Left ventricle myocardium inferior (tissue), 1 donor: Measurements from ENCODE around the gene DYNC1H1. TPM values are rescaled to one million over a fixed set of nuclear protein-coding genes. Genes with fewer than 3 reads are reported as not detected.

Source experiments
- DNase-seq: peaks from one replicate; pipeline ENCODE4 v3.0.0-alpha.2; 2020
- H3K27ac ChIP-seq: fragments of 200-600 bp; replicated peaks from 2 replicates; pipeline ENCODE4 v1.8.0; 2021
- H3K27me3 ChIP-seq: fragments of 200-600 bp; 2 replicates; pipeline ENCODE4 v1.8.0; 2021; ENCODE audit warnings: low read depth
- H3K36me3 ChIP-seq: fragments of 200-600 bp; 2 replicates; pipeline ENCODE4 v1.8.0; 2021
- H3K4me1 ChIP-seq: fragments of 200-600 bp; 2 replicates; pipeline ENCODE4 v1.8.0; 2021
- H3K4me3 ChIP-seq: fragments of 200-600 bp; 2 replicates; pipeline ENCODE4 v1.8.0; 2021; ENCODE audit warnings: mild to moderate bottlenecking, moderate library complexity
- H3K9me3 ChIP-seq: fragments of 200-600 bp; replicated peaks from 2 replicates; pipeline ENCODE4 v1.8.0; 2021
- CTCF ChIP-seq: fragments of 200-600 bp; IDR thresholded peaks from 2 replicates; pipeline ENCODE4 v1.8.0; 2021; ENCODE audit warnings: antibody characterized with exemption, mild to moderate bottlenecking, borderline replicate concordance
- intact Hi-C: fragments of 100-400 bp; cut with micrococcal nuclease; formaldehyde crosslinking; loops from one replicate; pipeline ENCODE4 v1.11.0; 2022
- total RNA-seq: library from RNA; stranded (reverse); fragmentation: NEBNext Ultra II Directional; extraction: Animal tissue kit (Norgen Biotek cat#: 25700); gene quantifications from one replicate; pipeline ENCODE4 v1.2.1, GENCODE V29; 2021
- donor health status: DM: no; HTN: yes; CAD: no; lungs with severe emphysema.

The DYNC1H1 gene
- total RNA-seq, 1 donor from 2014 or later: 402 TPM

- Histone ChIP-seq H3K4me1 (peaks cover 23% of the 10 kb centered on the region), H3K27me3 (no peaks in the 10 kb centered on the region), H3K9me3 (no peaks in the 10 kb centered on the region), H3K4me3 (no peak overlapping the region), H3K36me3 (peaks cover 100% of the 10 kb centered on the region), H3K27ac (no peak overlapping the region)
- intact Hi-C loops: no loop called here
- no peak for TF ChIP-seq CTCF
- no peak for DNase-seq
These were observed 75.8 kb downstream of the DYNC1H1 start for GRCh38 chr14:102040153-102040552.

GRCh38 chr14:102042699-102043098 lies 78.3 kb downstream of the DYNC1H1 start:
- intact Hi-C loops: no loop called here

GRCh38 chr14:102043251-102044025 lies 79.1 kb downstream of the DYNC1H1 start:
- peaks cover 89% of the 10 kb centered on the region for H3K36me3 ChIP-seq
- peaks cover 36% of the 10 kb centered on the region for H3K4me1 ChIP-seq
- intact Hi-C loops: no loop called here
- no peaks in the 10 kb centered on the region for H3K9me3 ChIP-seq
- H3K4me3 ChIP-seq: peak overlapping the region; percentile 20
- no peaks in the 10 kb centered on the region for H3K27me3 ChIP-seq
- H3K27ac ChIP-seq: peak overlapping the region; percentile 78
- TF ChIP-seq CTCF: peak; percentile 43
- DNase-seq: no peak

More at GRCh38 chr14:102042699-102043098, 78.3 kb downstream of the DYNC1H1 start:
- Histone ChIP-seq H3K9me3 (no peaks in the 10 kb centered on the region), H3K4me3 (no peak overlapping the region), H3K36me3 (peaks cover 89% of the 10 kb centered on the region), H3K4me1 (peaks cover 36% of the 10 kb centered on the region), H3K27ac (peak overlapping the region; percentile 78), H3K27me3 (no peaks in the 10 kb centered on the region)
- no peak for DNase-seq
- TF ChIP-seq CTCF: no peak

GRCh38 chr14:102044566-102044965 lies 80.2 kb downstream of the DYNC1H1 start:
- no peak for TF ChIP-seq CTCF
- peak overlapping the region; percentile 78 for H3K27ac ChIP-seq
- no peaks in the 10 kb centered on the region for H3K9me3 ChIP-seq
- H3K4me1 ChIP-seq: peaks cover 36% of the 10 kb centered on the region
- H3K4me3 ChIP-seq: no peak overlapping the region
- intact Hi-C loops: no loop called here
- no peaks in the 10 kb centered on the region for H3K27me3 ChIP-seq
- DNase-seq: no peak
- H3K36me3 ChIP-seq: peaks cover 89% of the 10 kb centered on the region

- TF ChIP-seq CTCF: peak; percentile 68
- Histone ChIP-seq H3K27ac (peak overlapping the region; percentile 55), H3K4me1 (peaks cover 36% of the 10 kb centered on the region)
These were observed 82.2 kb downstream of the DYNC1H1 start for GRCh38 chr14:102046337-102047278.

More at GRCh38 chr14:102046337-102047278, 82.2 kb downstream of the DYNC1H1 start:
- peaks cover 89% of the 10 kb centered on the region for H3K36me3 ChIP-seq
- no peaks in the 10 kb centered on the region for H3K9me3 ChIP-seq
- H3K27me3 ChIP-seq: no peaks in the 10 kb centered on the region
- intact Hi-C loops: no loop called here
- no peak overlapping the region for H3K4me3 ChIP-seq
- peak; percentile 84 for DNase-seq
